SK-N-MC (cell line): ENCODE data around the gene TAAR1.

Source experiments
- DNase-seq: peaks from one replicate; pipeline ENCODE4 v3.0.0-alpha.2; 2011; ENCODE audit warnings: low read depth, low spot score
- H3K27ac ChIP-seq: fragments of 200-600 bp; sonication (generic); 2 replicates; pipeline ENCODE4 v1.5.1; 2016; ENCODE audit warnings: mixed run types
- H3K36me3 ChIP-seq: fragments of 200-600 bp; sonication (generic); 2 replicates; pipeline ENCODE4 v1.6.1; 2017; ENCODE audit warnings: antibody characterized with exemption, low read length, mixed read lengths; ENCODE audit not compliant: insufficient read depth
- H3K4me3 ChIP-seq: fragments of 200-600 bp; sonication (generic); 2 replicates; pipeline ENCODE4 v1.5.1; 2016
- H3K9ac ChIP-seq: fragments of 200-600 bp; sonication (generic); 2 replicates; pipeline ENCODE4 v1.8.0; 2017; ENCODE audit warnings: mixed run types, mixed read lengths; ENCODE audit not compliant: insufficient read length
- H3K9me3 ChIP-seq: fragments of 200-600 bp; sonication (generic); 2 replicates; pipeline ENCODE4 v1.6.1; 2017; ENCODE audit warnings: low read depth, mild to moderate bottlenecking, antibody characterized with exemption, low read length, moderate library complexity, mixed read lengths
- EZH2 ChIP-seq: fragments of 200-600 bp; sonication (generic); IDR thresholded peaks from one replicate; pipeline ENCODE4 v1.6.1; 2017; ENCODE audit warnings: antibody characterized with exemption
- FOXP2 ChIP-seq: optimal IDR thresholded peaks from 2 replicates; pipeline ENCODE3; 2011; ENCODE audit warnings: mild to moderate bottlenecking, moderate library complexity; ENCODE audit not compliant: insufficient read depth; ENCODE audit errors: extremely low read length, control extremely low read depth
- POLR2AphosphoS5 ChIP-seq: IDR thresholded peaks from 2 replicates; pipeline ENCODE4 v1.6.1; 2012; ENCODE audit warnings: mild to moderate bottlenecking, low read depth, low read length, borderline replicate concordance

TAAR1 gene

GRCh38 chr6:132598473-132598872, 60.5 kb downstream of the TAAR1 start:
- no peaks in the 10 kb centered on the region for H3K9me3 ChIP-seq
- no peak overlapping the region for H3K27ac ChIP-seq
- DNase-seq: no peak
- no peak for TF ChIP-seq FOXP2
- no peak for TF ChIP-seq POLR2AphosphoS5
- no peak for TF ChIP-seq EZH2
- no peak overlapping the region for H3K4me3 ChIP-seq
- H3K36me3 ChIP-seq: no peaks in the 10 kb centered on the region
- H3K9ac ChIP-seq: no peak overlapping the region

GRCh38 chr6:132596201-132596600, 62.8 kb downstream of the TAAR1 start:
- TF ChIP-seq EZH2 (no peak), FOXP2 (no peak)
- Histone ChIP-seq H3K9ac (no peak overlapping the region), H3K4me3 (no peak overlapping the region), H3K9me3 (no peaks in the 10 kb centered on the region), H3K36me3 (no peaks in the 10 kb centered on the region), H3K27ac (no peak overlapping the region)
- no peak for DNase-seq
